ENCODE measurements around the gene FCHSD2. TPM values are rescaled to one million over a fixed set of nuclear protein-coding genes. Genes with fewer than 3 reads are reported as not detected.
A peak's percentile ranks its signal among the peaks of the same experiment; 100 is the strongest.

The FCHSD2 gene
- total and polyA plus RNA-seq, 2 of the 8 experiments (the other 6 are each of a cell fraction or from before 2014, with no cell fraction given) = 4.1 to 7.8 TPM

- 93% methylated on average over 6 of the region's 6 CpGs; no CpG with 5 or more reads in 1 of the 2 experiments for WGBS, 2 experiments (ENCODE audit: extremely low coverage in 1 of 2, insufficient coverage in 1 of 2, insufficient read length in 1 of 2, insufficient replicate concordance in 2 of 2, low coverage in 1 of 2, low lambda C conversion rate in 2 of 2, missing lambda C conversion rate in 1 of 2)
- Histone ChIP-seq H4K8ac (ENCODE audit: extremely low read depth, insufficient read depth, low read length) (peak overlapping the region; percentile 25; the same call in 1 of the 2 replicates), H3K4ac (replicated peaks; ENCODE audit: insufficient read length, low read depth, low read length) (no peak overlapping the region), H2AFZ (ENCODE audit: low read length) (no peak overlapping the region), H4K20me1 (replicated peaks in 1 of 2; ENCODE audit: control insufficient read depth in 1 of 2, insufficient read depth in 2 of 2, low read length in 2 of 2) (no peaks in the 10 kb centered on the region), H2BK12ac (ENCODE audit: low read depth, low read length) (no peak overlapping the region; the same call in 1 of the 2 replicates), H3K36me3 (ENCODE audit: control insufficient read depth in 2 of 4, insufficient read depth in 4 of 4, low read length in 3 of 4) (no peaks in the 10 kb centered on the region), H2AK5ac (ENCODE audit: low read depth, low read length) (no peak overlapping the region), H3K4me1 (replicated peaks in 1 of 4; ENCODE audit: control insufficient read depth in 3 of 4, insufficient read depth in 4 of 4, low read length in 3 of 4) (peaks cover 2 to 10% (median 7%) of the 10 kb centered on the region in 4 experiments; a peak in 6 of 7 replicates), H2BK5ac (ENCODE audit: low read depth, low read length) (no peak overlapping the region), H3K9me3 (ENCODE audit: insufficient read depth in 2 of 2, low read depth in 1 of 2, low read length in 1 of 2) (no peaks in the 10 kb centered on the region), H2BK15ac (ENCODE audit: low read length) (no peak overlapping the region), H3K23me2 (ENCODE audit: low read depth, low read length) (peaks cover 11% of the 10 kb centered on the region; the same call in 1 of the 2 replicates), H3K4me3 (ENCODE audit: extremely low read depth in 1 of 4, insufficient read depth in 2 of 4, low read depth in 3 of 4, low read length in 4 of 4) (no peak overlapping the region), H4K5ac (ENCODE audit: insufficient read length, low read depth, low read length) (no peak overlapping the region), H3K79me1 (ENCODE audit: low read depth, low read length) (no peaks in the 10 kb centered on the region), H3K56ac (replicated peaks; ENCODE audit: insufficient read length, low read depth, low read length) (no peak overlapping the region), H3K23ac (ENCODE audit: insufficient read length) (no peak overlapping the region), H3K4me2 (ENCODE audit: insufficient read depth in 1 of 2, low read depth in 2 of 2, low read length in 2 of 2) (no peak overlapping the region), H3K27me3 (replicated peaks in 1 of 4; ENCODE audit: control insufficient read depth in 3 of 4, extremely low read depth in 1 of 4, insufficient read depth in 3 of 4, low read length in 3 of 4) (peaks cover 0 to 2% (median under 1%) of the 10 kb centered on the region in 4 experiments; a peak in 2 of 7 replicates), H4K91ac (replicated peaks; ENCODE audit: insufficient read length, low read length) (peak overlapping the region; percentile 30), H3K18ac (ENCODE audit: extremely low read depth, low read length) (no peak overlapping the region), H3K9ac (replicated peaks in 1 of 4; ENCODE audit: extremely low read depth in 1 of 4, low read depth in 3 of 4, low read length in 3 of 4) (no peak overlapping the region), H3K14ac (ENCODE audit: insufficient read length) (no peak overlapping the region), H3K27ac (ENCODE audit: low read depth, low read length) (no peak overlapping the region), H2BK120ac (replicated peaks; ENCODE audit: low read depth, low read length) (no peak overlapping the region), H2BK20ac (ENCODE audit: low read length) (no peak overlapping the region), H3K79me2 (ENCODE audit: control insufficient read depth in 1 of 2, insufficient read depth in 2 of 2, low read length in 2 of 2) (no peaks in the 10 kb centered on the region)
- DNase-seq (ENCODE audit: low read depth in 1 of 2, low spot score in 2 of 2) (no peak), FAIRE-seq (no peak)
- CTCF ChIA-PET (ENCODE audit: partially characterized antibody) = interaction anchor here (1.0 to 1.4 kb wide), 7 partner anchors 8 to 421 kb away, joined by 3 to 4 read pairs (median 3); no protein-coding TSS in a partner anchor
- POLR2A ChIA-PET (ENCODE audit: partially characterized antibody) = interaction anchor here (0.7 kb wide), 1 partner anchor 91 kb away, joined by 3 read pairs; no protein-coding TSS in a partner anchor
- TF ChIP-seq GTF2F1 (IDR thresholded peaks at IDR 0.05; ENCODE audit: borderline replicate concordance, low read depth, low read length) (no peak), ZNF274 (IDR thresholded peaks at IDR 0.05; ENCODE audit: borderline replicate concordance, extremely low read depth, low read length) (no peak), SIN3A (conservative IDR thresholded peaks at IDR 0.05 in 1 of 2, IDR thresholded peaks at IDR 0.05 in 1 of 2; ENCODE audit: low read depth in 1 of 2, low read length in 2 of 2) (no peak), CTBP2 (IDR thresholded peaks at IDR 0.05; ENCODE audit: borderline replicate concordance, insufficient read depth, insufficient read length, low read length) (no peak), SIX5 (IDR thresholded peaks at IDR 0.05; ENCODE audit: low read depth, low read length) (no peak), SAP30 (IDR thresholded peaks at IDR 0.05; ENCODE audit: insufficient read depth, insufficient replicate concordance, low read length) (no peak), EGR1 (IDR thresholded peaks at IDR 0.05; ENCODE audit: borderline replicate concordance, low read depth, low read length) (no peak), SP1 (IDR thresholded peaks at IDR 0.05; ENCODE audit: low read depth, low read length) (no peak), RXRA (IDR thresholded peaks at IDR 0.05; ENCODE audit: insufficient read depth, low read depth, low read length) (no peak), JUN (IDR thresholded peaks at IDR 0.05; ENCODE audit: low read depth, low read length) (no peak), SIRT6 (IDR thresholded peaks at IDR 0.05; ENCODE audit: low read length) (no peak), CEBPB (IDR thresholded peaks at IDR 0.05; ENCODE audit: low read depth, low read length) (no peak), BRCA1 (IDR thresholded peaks at IDR 0.05; ENCODE audit: low read depth, low read length) (no peak)
These were observed 4.0 kb upstream of the FCHSD2 start for GRCh38 chr11:73145986-73146575.
